Activated naive CD8-positive, alpha-beta T cell treated with anti-CD3 and anti-CD28 coated beads, Interleukin-2, amount 50 U/mL, for 24 hours (primary cell): ENCODE results near the gene LRIT2.

ENCODE experiments used
- ATAC-seq: fragments of 150-1000 bp; cut with Tn5 transposase; one replicate; pipeline ENCODE4 v1.10.0; 2021
- DNase-seq: peaks from one replicate; pipeline ENCODE4 v3.0.0; 2021
- H3K27ac Mint-ChIP-seq: one replicate; pipeline ENCODE4 v1.8.0; 2021; ENCODE audit warnings: mild to moderate bottlenecking, mixed read lengths
- H3K27me3 Mint-ChIP-seq: one replicate; pipeline ENCODE4 v1.8.0; 2021; ENCODE audit warnings: mixed read lengths
- H3K36me3 Mint-ChIP-seq: one replicate; pipeline ENCODE4 v1.8.0; 2021; ENCODE audit warnings: low read depth, mixed read lengths
- H3K4me1 Mint-ChIP-seq: one replicate; pipeline ENCODE4 v1.8.0; 2021; ENCODE audit warnings: mixed read lengths
- H3K4me3 Mint-ChIP-seq: one replicate; pipeline ENCODE4 v1.8.0; 2021; ENCODE audit warnings: mild to moderate bottlenecking, moderate library complexity, mixed read lengths
- H3K9me3 Mint-ChIP-seq: one replicate; pipeline ENCODE4 v1.8.0; 2021; ENCODE audit warnings: mixed read lengths

Gene LRIT2

DNA sequence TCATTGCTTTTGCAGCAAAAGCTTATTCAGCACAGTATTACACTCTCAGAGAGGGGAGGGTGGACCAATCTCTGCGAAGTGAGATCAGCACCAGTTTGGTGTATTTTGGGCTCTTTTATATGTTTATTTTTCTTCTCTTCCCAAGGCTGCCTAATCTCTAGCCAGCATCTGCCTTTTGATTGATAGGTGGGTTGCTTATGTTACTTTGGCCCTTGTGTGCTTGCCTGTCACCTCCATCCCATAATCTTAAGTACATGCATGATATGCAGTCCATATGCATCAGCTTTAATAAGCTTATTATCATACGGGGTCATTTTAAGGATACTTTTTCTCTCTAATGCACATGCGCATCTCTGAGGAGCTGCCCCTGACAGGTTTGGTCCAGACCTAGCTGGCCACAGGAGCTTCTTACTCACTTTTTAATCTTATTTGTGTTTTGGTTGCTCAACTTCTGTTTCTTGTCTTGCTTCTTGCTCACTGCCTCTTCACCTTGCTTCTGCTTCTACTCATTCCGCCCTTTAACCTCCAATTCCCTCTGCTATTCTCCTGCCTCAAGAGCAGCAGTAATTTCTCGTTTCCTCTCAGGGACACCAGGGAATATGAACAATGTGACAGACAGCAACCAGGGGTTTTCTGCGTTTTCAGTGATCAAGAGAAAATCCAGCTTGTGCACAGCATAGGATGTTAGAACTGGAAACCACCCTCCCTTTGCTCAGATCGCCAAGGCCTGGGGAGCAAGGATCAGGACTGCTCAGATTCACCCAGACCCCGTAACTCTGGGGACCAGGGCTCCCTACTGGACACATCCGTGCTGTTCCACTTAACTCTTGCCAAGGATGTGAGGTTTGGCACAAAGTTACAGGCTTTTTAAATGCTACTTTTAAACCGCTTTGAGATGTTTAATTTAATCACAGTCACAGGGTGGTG, 29.5 kb upstream of the LRIT2 start:
- H3K9me3 Mint-ChIP-seq = no peaks in the 10 kb centered on the region
- peaks cover 5% of the 10 kb centered on the region for H3K27me3 Mint-ChIP-seq
- no peak overlapping the region for H3K4me3 Mint-ChIP-seq
- no peaks in the 10 kb centered on the region for H3K4me1 Mint-ChIP-seq
- H3K36me3 Mint-ChIP-seq = no peaks in the 10 kb centered on the region
- DNase-seq = no peak
- no peak for ATAC-seq
- H3K27ac Mint-ChIP-seq = no peak overlapping the region

DNA sequence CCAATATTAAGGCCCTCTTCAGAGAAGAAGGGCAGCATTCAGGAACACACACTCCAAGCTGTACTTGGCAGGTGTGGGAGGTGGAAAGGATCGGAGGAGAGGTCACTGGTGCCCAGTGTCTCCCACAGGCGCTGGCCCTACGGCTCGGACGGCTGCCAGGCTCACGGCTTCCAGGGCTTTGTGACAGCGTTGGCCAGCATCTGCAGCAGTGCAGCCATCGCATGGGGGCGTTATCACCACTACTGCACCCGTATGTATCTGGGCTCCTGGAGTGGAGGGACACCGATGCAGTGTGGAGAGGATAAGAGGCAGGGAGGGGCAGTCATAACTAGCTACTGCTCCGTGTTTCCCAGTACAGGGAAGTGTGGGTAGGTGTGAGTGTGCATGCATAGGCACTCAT, 23.4 kb upstream of the LRIT2 start:
- Mint-ChIP-seq H3K4me1 (no peaks in the 10 kb centered on the region), H3K4me3 (no peak overlapping the region), H3K27ac (no peak overlapping the region), H3K9me3 (no peaks in the 10 kb centered on the region), H3K27me3 (no peaks in the 10 kb centered on the region), H3K36me3 (no peaks in the 10 kb centered on the region)
- no peak for ATAC-seq
- DNase-seq = no peak

DNA sequence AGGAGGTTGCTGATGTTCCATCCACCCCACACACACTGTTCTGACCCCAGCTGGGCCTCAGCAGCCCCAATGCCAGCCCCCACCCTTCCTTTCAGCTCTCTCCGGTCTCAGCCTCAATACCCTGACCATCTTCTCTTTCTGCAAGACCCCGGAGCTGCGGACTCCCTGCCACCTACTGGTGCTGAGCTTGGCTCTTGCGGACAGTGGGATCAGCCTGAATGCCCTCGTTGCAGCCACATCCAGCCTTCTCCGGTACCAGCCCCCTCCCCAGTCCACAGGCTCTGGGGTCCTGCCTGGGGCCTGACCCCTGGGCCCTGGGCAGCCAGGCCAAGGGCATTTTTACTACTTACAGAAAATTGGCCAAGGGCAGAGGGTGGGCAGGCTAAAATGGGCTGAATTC, 22.2 kb upstream of the LRIT2 start:
- no peak for ATAC-seq
- no peaks in the 10 kb centered on the region for H3K9me3 Mint-ChIP-seq
- no peak overlapping the region for H3K27ac Mint-ChIP-seq
- H3K36me3 Mint-ChIP-seq = no peaks in the 10 kb centered on the region
- DNase-seq = no peak
- no peak overlapping the region for H3K4me3 Mint-ChIP-seq
- no peaks in the 10 kb centered on the region for H3K4me1 Mint-ChIP-seq
- no peaks in the 10 kb centered on the region for H3K27me3 Mint-ChIP-seq

DNA sequence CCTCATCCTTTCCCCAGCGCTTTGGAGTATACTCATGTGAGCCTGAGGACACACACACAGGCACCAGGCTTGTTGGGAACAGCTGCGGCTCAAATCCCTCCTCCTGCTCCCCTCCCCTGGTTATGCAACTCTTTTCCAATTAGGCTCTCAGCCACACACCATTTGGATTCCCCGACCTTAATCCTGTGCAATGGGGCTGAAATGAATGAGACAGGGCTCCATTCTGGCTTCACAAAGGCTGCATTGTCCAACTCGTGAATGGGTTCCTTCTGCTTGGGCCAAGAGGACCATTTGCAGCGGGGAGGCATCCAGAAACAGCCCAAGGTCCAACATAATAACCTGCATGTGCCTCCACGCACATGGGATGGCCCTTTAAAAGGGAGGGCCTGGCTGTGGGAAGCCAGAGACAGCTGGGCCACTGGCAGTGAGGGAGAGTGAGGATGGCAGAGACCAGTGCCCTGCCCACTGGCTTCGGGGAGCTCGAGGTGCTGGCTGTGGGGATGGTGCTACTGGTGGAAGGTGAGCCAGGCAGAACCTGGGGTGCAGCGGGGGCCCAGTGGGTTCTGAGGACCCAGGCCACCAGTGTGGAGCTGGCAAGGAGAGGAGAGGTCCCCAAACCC, 19.4 kb upstream of the LRIT2 start, which contains the start of gene RGR:
RGR (plus strand) TSS at position 403 of the 620 bp plus-strand sequence; CDS start at position 441, 38 bp downstream.
- Mint-ChIP-seq H3K4me3 (no peak within 1 kb of the TSS), H3K9me3 (no peaks in the 10 kb centered on the region), H3K27me3 (peaks cover 3% of the 10 kb centered on the region), H3K4me1 (no peaks in the 10 kb centered on the region), H3K36me3 (no peaks in the 10 kb centered on the region), H3K27ac (no peak within 1 kb of the TSS)
- ATAC-seq (no peak), DNase-seq (no peak)

DNA sequence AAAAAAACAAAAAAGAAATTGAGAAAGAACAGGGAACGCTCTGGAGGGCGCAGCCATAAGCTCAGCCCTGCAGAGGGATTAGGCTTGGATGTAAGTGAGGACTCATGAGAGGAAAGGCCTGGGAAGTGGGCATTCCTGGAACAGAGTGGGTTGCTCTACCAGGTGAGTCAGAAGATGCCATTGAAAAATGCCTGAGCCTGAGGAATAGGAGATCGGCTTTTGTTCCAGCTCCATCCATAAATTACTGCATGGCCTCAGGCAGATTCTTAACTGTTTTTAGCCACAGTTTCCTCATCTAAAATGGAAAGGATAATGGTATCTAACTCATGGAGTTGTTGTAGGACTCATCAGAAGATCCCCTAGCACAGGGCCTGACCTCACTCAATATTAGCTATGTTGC, 18.4 kb upstream of the LRIT2 start:
- ATAC-seq (no peak), DNase-seq (no peak)
- Mint-ChIP-seq H3K27me3 (peaks cover 6% of the 10 kb centered on the region), H3K4me1 (no peaks in the 10 kb centered on the region), H3K36me3 (no peaks in the 10 kb centered on the region), H3K4me3 (no peak overlapping the region), H3K27ac (no peak overlapping the region), H3K9me3 (no peaks in the 10 kb centered on the region)

DNA sequence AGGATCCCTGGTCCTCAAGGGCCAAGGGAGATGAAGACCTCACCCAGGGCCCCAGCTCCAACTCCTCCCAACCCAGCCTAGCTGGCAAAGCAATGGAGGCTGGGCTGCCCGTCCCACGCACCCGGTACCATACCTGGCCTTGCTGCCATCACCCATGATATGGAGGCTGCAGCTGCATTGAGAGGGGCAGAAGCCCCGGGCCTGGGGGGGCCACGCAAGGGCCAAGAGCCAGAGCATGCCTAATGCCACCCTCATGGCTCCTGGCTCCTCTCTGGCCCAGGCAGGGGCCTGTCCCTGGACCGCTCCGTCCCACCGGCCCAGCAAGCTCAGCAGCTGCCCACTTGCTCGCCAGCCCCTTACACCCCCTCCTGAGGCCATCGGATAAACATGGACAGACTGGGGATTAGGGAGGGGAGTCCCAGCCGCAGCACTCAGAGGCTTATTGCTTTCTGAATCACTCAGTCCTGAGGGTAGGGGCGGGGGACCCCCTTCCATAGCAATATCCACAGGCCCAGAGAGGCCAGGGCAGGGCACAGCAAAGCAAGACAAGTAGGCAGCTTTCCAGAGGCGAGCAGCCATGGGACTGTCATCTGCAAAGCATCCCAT, 15.9 kb upstream of the LRIT2 start, which contains the start of gene LRIT1:
LRIT1 (minus strand) TSS at position 362 of the 606 bp plus-strand sequence; CDS start at position 255, 107 bp downstream.
- Mint-ChIP-seq H3K4me1 (no peaks in the 10 kb centered on the region), H3K9me3 (no peaks in the 10 kb centered on the region), H3K4me3 (no peak within 1 kb of the TSS), H3K27me3 (peaks cover 14% of the 10 kb centered on the region), H3K36me3 (no peaks in the 10 kb centered on the region), H3K27ac (no peak within 1 kb of the TSS)
- ATAC-seq = no peak
- no peak for DNase-seq

DNA sequence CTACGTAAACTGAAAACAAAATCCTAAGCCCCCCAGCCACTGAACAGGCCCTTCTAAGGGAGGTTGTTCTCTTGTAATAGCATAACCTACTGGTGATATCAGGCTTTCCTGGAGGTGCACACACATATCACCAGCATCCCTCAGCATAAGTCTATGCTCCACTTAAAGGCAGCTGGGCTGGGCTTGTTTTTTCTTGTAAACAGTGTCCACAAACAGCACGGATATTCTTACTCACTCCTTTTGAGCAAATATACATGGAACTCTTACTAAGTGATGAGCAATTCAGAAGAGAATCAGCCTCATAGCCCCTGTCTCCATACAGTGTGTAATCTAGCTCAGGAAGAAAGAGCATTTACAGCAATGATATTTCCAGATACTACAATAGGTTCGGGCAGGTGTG, 13.6 kb upstream of the LRIT2 start:
- DNase-seq (no peak), ATAC-seq (no peak)
- no peaks in the 10 kb centered on the region for H3K9me3 Mint-ChIP-seq
- H3K36me3 Mint-ChIP-seq = no peaks in the 10 kb centered on the region
- no peak overlapping the region for H3K4me3 Mint-ChIP-seq
- H3K4me1 Mint-ChIP-seq = no peaks in the 10 kb centered on the region
- peaks cover 19% of the 10 kb centered on the region for H3K27me3 Mint-ChIP-seq
- H3K27ac Mint-ChIP-seq = no peak overlapping the region

DNA sequence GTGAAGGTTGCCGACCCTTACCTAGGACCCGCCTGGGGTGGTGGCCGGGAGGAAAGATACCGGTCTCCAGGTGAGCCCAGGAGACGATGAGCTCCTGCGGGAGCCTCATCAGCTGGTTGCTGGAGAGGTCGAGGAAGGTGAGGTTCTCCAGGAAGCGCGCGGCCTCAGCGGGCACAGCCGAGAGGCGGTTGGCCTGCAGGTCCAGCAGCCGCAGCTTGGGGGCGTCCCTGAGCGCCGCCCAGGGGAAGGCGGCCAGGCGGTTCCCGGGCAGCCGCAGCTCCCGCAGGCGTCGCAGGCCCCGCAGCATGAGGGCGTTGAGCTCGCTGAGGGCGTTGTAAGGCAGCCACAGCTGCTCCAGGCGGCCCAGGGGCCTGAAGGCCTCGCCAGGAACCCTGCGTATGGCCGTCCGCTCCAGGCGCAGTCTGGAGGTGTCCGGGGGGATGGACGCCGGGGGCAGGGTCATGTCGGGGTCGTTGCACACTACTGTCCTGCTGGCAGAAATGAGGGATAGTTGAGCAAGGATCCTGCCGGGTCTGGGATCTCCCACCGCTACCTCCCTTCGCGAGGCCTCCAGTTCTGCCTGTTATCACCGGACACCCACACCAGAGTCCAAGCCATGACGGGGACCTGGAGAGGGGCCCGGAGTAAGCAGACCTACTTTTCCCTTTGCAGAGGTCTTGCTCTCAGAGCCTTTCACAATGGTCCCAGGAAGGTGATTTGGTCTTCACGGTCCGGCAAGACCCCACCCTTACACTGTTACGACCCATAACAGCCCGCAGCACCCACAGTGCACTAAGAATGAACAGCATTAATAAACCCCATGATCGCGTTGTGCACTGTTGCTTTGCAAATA, 12.1 kb upstream of the LRIT2 start:
- Mint-ChIP-seq H3K4me3 (no peak overlapping the region), H3K27me3 (peaks cover 19% of the 10 kb centered on the region), H3K4me1 (no peaks in the 10 kb centered on the region), H3K9me3 (no peaks in the 10 kb centered on the region), H3K27ac (no peak overlapping the region), H3K36me3 (no peaks in the 10 kb centered on the region)
- no peak for ATAC-seq
- DNase-seq = peak; percentile 13

DNA sequence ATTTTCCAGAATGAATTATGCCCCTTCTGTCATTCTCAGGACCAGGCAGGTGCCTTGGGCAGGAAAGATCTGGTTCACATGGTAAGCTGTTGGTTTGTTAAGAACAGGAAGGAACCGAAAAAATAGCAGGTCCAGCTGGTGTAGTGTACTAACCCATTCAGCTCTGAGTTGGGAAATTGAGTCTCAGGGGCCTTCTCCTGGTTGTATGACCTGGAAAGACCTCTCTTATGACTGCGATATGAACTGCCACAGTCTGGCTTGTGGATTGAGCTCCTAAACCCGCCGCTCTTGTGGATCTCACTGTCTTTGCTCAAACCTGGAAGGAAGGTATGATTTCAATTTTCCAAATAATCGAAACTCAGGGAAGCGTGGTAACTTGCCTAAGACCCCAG, 11.5 kb upstream of the LRIT2 start:
- Mint-ChIP-seq H3K36me3 (no peaks in the 10 kb centered on the region), H3K4me1 (no peaks in the 10 kb centered on the region), H3K9me3 (no peaks in the 10 kb centered on the region), H3K27me3 (peaks cover 19% of the 10 kb centered on the region), H3K4me3 (no peak overlapping the region), H3K27ac (no peak overlapping the region)
- DNase-seq (no peak), ATAC-seq (no peak)

DNA sequence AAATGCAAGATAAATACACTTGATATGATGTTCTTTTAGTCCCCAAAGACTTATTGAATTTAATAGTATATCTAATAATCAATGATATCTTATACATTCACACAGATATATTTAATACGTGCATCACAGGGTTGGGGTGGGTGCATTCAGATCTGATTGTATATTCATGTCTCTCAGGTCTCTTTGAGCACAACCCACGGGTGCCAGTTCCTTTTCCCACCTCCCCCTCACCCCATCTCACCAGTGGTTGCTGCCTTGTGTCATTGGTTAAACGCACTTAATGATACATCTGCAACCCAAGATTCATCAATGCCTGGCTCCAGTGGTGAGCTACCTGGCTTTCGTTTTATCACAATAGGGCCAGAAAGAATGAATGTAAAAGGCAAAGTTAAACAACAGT, 9.8 kb upstream of the LRIT2 start:
- no peak overlapping the region for H3K27ac Mint-ChIP-seq

DNA sequence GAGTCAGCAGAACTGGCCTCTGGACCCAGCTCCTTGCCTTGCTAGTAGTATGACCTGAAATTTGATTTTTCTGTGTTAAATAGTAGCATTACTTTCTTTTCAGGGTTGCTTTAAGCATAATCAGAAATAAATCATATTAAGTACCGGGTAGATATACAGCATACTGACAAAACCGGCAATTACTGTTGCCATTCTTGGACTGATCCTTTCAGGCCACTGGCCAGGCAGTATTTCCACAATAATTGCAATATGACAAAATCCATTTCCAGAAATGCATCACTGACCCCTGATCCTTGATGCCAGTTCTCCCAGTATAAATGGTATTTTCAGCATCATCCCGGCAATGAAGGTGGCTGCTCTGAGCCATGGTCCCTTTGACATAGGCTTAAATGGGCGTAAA, 9.1 kb upstream of the LRIT2 start:
- Mint-ChIP-seq H3K27ac (no peak overlapping the region), H3K4me3 (no peak overlapping the region), H3K27me3 (peaks cover 16% of the 10 kb centered on the region), H3K4me1 (no peaks in the 10 kb centered on the region), H3K9me3 (no peaks in the 10 kb centered on the region), H3K36me3 (no peaks in the 10 kb centered on the region)
- DNase-seq = no peak
- no peak for ATAC-seq

More for the DNA sequence above, 9.8 kb upstream of the LRIT2 start:
- no peak for ATAC-seq
- no peak overlapping the region for H3K4me3 Mint-ChIP-seq
- no peaks in the 10 kb centered on the region for H3K9me3 Mint-ChIP-seq
- H3K36me3 Mint-ChIP-seq = no peaks in the 10 kb centered on the region
- no peak for DNase-seq
- H3K4me1 Mint-ChIP-seq = no peaks in the 10 kb centered on the region
- H3K27me3 Mint-ChIP-seq = peaks cover 16% of the 10 kb centered on the region

DNA sequence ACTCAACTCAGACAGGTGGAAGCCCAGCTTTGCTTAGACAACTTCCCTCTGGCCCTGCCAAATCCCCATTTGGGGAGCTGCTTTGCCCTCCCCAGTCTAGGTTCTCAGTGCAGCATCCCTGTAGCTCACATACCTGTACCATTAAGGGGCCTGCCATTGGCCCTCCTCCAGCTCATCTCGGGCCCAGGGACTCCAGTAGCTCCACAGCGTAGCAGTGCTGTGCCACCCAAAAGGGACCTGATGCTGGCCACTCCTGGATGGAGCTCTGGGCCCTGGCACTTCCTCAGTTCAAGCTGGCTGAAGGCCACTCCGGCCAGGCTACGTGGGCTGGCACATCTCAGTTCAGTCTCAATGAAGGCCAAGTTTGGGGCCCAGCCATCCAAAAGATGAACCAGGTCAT, 8.6 kb upstream of the LRIT2 start:
- Mint-ChIP-seq H3K4me1 (no peaks in the 10 kb centered on the region), H3K27ac (no peak overlapping the region), H3K27me3 (peaks cover 18% of the 10 kb centered on the region), H3K4me3 (no peak overlapping the region), H3K9me3 (no peaks in the 10 kb centered on the region), H3K36me3 (no peaks in the 10 kb centered on the region)
- no peak for DNase-seq
- ATAC-seq = no peak

DNA sequence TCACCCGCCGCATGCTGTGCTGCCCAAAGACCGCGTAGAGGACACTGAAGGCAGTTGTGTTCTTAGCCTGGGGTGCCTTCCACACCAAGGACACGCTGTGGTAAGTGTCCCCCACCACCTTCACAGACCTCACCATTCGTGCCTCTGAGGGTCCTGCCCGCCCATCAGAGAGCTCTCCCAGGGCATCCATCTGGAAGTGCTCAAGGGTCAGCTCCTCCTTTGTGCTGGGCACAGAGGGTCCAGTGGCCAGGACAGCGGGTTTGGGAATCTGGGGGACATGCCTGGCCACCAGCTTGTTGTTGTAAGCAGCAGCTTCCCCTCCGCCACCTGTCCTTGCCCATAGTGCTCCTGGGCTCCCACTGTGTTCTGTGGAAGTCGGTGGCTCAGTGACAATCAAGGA, 7.0 kb upstream of the LRIT2 start:
- no peaks in the 10 kb centered on the region for H3K4me1 Mint-ChIP-seq

DNA sequence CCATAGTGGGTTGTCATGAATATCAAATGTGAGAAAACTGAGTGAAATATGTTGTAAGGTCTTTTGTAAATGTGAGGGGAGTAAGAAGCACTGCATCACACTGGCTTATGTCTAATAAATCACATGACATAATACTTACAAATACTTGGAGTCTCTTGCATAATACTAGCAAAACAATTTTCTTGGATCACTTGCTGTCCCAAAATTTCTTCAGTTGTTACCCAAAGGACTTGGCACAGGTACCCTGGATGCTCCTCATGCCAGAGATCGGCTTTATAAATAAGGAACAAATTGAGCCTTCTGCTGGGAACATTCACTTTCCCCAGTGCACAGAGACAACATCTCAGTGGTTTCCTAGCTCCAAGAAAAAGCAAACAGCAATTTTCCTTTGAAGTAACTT, 5.0 kb upstream of the LRIT2 start:
- Mint-ChIP-seq H3K4me3 (no peak overlapping the region), H3K9me3 (no peaks in the 10 kb centered on the region), H3K27me3 (peaks cover 15% of the 10 kb centered on the region), H3K27ac (no peak overlapping the region), H3K36me3 (no peaks in the 10 kb centered on the region), H3K4me1 (no peaks in the 10 kb centered on the region)
- ATAC-seq (no peak), DNase-seq (no peak)

More for the DNA sequence above, 7.0 kb upstream of the LRIT2 start:
- no peaks in the 10 kb centered on the region for H3K36me3 Mint-ChIP-seq
- H3K4me3 Mint-ChIP-seq = no peak overlapping the region
- DNase-seq (no peak), ATAC-seq (no peak)
- H3K9me3 Mint-ChIP-seq = no peaks in the 10 kb centered on the region
- H3K27ac Mint-ChIP-seq = no peak overlapping the region
- peaks cover 19% of the 10 kb centered on the region for H3K27me3 Mint-ChIP-seq
